Measurements from ENCODE around the gene OR52A1.
"Not testable (repeated sequence)": the region's sequence is repeated elsewhere in the genome, so short reads cannot be mapped to it uniquely, and the experiment has no call there.

OR52A1 gene

DNA sequence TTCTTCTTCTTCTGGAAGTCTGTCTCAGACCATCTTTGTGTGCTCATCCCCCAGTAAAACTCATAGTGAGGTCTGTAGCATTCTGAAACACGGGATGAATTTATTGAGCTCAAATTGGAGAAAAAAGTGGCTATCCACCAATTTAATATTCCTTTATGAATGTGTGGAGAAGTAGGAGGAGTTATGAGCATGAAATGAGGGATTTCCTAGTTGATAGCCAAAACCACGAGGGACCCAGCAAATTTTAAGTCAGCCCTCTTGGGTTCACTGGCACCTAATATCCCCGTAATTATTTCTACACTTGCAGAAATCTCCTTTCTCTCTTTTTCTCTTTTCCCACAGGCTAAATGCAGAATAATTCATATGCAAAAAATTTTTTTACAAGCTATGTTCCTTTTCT is at the start of gene OR52A1:
OR52A1 (minus strand) TSS at position 101 of the 400 bp plus-strand sequence. CDS start 2,388 bp downstream, outside the sequence.
- DNase-seq = no peak

DNA sequence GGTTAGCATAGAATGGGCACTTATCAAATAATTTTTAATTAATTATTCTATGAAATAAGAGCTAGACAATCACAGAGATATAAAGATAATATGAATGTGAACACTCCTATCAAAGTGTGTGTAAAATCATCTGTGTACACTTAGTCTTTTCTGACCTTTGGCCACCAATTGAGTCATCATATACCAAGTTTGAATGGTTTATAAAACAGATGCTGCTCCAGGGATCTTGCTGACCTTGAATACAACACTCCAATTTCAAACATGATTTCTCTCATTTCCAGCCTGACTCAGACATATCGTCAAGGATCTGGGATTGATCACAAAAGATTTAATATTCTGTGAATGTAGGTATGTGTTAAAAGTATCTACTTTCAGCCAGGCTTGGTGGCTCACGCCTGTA is 48.8 kb upstream of the OR52A1 start:
- no peak for DNase-seq

DNA sequence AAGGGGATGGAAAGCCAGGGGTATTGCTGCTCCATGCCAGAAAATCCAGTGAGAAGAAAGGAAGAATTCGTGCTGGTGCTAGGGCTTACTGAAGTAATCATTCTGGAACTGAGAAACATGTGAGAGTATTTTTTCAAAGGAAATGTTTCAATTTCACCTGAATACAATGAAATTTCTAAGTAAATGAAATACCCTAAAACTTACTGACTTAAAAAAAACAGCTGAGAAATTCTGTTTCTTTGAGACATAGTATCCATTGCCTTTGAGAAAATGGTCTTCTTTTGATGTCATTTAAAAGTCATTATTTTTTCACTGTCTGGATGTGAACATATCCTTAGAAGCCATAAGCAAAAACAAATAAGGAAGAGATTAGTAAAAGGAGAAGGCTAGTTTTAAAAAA is 46.0 kb upstream of the OR52A1 start, which contains the start of gene OR51V1:
OR51V1 (minus strand) TSS at position 101 of the 400 bp plus-strand sequence; CDS start at position 101, 0 bp downstream.
- no peak for DNase-seq

DNA sequence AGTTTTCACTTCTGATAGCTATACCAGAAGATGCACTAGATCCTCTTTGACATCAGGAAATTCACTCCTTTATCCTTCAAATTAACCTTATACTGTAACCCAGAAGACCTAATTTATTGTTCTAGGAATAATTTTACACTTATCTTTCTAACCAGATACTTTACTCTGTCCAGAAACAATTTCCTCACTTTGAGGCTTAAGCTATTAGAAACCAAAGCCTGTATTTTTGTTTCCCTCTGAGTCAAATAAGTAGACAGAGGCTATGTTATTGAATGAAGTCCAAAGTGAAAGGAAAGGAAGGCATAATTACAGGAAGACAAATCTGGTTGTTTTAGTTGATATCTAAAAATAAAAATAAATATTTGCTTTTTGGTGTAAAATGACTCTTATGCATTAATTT is 43.7 kb upstream of the OR52A1 start:
- no peak for DNase-seq

DNA sequence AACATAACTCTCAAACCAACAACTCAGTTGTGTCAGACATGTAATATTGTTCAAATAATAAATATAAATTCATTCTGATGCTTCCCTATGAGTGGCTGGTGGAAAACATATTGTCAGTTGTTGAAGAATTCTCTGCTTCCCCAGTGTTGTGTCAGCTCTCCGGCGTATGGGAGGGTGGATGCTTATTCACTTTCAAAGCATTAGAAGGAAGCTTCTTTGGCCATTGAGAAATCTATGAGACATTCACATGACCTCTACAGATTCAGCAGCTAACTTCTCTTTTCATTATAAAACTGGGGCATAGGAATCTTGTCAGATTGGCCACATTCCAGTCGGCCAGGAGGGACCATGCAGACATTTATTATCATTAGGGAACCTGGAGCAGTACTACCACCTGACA is 43.0 kb upstream of the OR52A1 start:
- DNase-seq = no peak

DNA sequence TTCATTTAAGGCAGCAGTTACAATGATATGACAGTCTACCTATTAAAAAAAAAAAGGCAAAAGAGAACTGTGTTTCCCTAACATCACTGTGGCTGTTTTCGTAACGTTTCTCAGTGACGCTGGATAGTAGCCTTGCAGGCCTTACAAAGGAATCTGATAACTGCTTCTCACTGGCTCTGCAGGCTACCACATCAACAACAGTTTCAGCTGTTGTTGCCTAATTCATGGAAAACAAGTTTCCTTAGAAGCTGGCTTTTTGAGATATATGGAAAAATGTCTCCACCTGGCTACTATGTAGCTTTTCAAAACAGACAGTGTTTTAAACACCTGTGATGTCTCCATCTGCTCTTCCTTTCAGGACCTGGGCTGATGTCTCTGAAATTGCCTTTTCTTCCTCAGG is 42.2 kb upstream of the OR52A1 start:
- no peak for DNase-seq

DNA sequence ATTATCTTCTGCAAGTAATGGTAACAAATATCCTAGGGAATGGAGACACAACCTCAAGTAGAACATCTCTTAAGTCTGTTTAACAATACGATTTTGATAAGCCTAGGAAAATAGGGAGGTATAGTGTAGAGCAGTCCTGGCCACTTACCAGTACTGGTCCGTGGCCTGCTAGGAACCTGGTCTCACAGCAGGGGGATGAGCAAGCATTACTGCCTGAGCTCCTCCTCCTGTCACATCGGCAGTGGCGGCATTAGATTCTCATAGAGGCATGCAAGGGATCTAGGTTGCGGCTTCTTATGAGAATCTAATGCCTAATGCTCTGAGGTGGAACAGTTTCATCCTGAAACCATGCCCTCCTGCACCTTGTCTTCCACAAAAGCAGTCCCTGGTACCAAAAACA is 41.5 kb upstream of the OR52A1 start:
- DNase-seq = no peak

DNA sequence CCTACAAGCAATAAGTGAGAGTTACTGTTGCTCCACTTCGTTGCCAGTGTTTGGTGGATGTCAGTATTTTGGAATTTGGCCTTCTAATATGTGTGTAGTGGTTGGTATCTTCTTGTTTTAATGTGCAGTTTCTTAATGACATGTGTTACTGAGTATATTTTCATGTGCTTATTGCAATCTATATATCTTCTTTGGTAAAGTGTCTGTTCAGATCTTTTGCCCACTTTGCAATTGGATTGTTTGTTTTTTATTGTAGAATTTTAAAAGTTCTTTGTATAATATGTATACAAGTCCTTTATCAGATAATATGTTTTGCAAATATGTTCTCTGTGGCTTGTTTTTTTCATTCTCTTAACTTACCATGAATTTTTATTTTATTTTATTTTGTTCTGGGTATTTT is 38.2 kb upstream of the OR52A1 start:
- no peak for DNase-seq

DNA sequence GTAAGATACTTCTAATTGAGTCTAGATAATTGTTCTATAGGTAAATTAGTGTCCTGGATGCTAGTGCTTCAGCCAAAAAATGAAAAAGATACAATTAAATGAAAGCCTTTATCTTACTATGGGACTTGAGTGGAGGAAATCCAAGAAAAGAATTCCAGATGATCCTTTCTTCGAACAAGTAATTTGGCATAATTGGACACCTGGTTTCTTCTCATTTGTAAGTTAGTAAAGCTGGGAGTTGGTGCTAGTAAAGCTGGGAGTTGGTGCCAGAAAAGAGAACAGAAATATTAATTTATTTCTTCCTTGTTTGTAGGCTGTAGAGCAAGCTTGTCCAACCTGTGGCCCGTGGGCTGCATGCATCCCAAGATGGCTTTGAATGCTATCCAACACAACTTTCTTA is 33.6 kb upstream of the OR52A1 start:
- no peak for DNase-seq

DNA sequence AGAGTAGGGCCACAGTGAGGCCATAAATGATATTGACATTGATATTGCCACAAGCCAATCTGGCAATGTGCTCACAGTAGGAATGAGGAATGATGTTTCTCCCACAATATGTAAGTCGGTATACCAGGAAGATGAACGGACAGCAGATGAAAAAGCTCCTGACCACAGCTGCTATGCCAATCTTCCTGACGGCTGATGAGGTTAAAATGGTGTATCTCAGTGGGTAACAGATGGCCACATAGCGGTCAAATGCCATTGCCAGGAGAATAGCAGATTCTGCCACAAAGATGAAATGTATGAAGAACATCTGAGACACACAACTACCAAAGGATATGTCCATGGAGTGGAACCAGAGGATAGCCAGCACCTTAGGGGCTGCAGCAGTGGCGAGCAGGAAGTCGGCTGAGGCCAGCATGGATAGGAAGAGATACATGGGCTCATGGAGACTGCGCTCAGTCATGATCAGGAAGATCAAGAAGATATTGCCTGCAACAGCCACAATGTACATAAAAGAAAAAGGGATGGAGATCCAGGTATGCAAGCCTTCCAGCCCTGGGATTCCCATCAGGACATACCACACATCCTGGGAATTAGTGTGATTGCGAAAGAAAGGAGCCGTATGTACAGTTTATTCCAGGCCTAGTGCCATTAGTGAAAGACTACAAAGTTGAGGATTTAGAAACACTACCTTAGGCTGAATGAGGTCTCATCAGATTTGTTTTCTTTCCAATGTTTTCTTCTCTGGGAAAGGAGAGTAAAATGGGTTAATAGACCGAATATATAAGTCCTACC is 23.7 kb upstream of the OR52A1 start:
- DNase-seq = no peak

DNA sequence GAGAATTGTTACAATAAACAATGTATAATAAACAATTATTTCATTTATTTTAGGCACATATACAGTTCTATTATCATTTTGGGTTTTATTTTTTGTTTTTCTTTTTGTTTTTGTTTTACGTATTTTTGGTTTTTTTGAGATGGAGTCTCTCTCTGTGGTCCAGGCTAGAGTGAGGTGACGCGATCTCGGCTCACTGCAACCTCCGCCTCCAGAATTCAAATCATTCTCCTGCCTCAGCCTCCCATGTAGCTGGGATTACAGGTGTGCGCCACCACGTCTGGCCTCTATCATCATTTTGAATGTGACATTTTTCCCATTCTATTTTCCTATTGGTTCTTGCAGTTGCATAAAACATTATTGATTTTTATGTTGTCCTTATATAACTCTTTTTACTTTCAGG is 20.4 kb upstream of the OR52A1 start:
- DNase-seq = no peak

DNA sequence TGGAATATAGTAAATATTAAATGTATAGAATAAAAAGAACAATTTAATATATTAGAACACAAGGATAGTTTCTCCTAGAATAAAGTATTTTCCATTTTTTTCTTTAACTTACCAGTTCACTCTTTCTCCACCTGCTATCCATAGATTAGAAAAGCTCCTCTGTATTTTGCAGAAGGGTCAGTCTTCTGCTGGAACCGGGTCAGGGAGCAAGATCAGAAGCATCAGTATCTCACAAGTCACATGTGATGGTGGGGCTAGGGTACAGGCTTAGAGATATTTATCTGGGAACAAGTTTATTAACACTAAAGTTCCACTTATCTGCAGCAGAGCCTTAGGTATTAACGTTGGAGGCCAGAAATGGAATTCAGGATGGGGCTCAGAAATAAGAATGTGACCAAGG is 17.3 kb upstream of the OR52A1 start:
- no peak for DNase-seq

DNA sequence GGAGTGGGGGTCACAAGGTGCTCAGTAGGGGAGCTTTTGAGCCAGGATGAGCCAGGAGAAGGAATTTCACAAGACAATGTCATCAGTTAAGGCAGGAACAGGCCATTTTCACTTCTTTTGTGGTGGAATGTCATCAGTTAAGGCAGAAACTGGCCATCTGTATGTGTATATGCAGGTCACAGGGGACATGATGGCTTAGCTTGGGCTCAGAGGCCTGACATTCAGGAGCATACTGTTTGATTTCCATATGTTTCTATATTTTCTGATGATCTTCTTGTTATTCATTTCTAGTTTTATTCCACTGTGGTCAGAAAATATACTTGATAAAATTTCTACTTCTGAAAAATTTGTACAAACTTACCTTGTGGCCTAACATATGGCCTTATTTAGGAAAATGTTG is 11.3 kb upstream of the OR52A1 start:
- DNase-seq = not testable (repeated sequence)

DNA sequence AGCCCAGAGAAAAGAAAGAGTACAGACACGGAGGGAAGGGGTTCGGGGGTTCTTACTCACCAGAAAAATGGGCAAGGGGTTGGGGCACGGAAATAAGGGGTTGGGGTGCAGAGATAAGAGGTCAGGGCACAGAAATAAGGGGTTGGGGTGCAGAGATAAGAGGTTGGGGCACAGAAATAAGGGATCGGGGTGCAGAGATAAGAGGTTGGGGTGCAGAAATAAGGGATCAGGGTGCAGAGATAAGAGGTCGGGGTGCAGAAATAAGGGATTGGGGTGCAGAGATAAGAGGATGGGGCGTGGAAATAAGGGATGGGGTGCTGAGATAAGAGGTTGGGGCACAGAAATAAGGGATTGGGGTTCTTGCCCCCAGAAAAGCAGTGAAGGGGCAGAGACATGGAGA is 10.2 kb upstream of the OR52A1 start:
- not testable (repeated sequence) for DNase-seq

DNA sequence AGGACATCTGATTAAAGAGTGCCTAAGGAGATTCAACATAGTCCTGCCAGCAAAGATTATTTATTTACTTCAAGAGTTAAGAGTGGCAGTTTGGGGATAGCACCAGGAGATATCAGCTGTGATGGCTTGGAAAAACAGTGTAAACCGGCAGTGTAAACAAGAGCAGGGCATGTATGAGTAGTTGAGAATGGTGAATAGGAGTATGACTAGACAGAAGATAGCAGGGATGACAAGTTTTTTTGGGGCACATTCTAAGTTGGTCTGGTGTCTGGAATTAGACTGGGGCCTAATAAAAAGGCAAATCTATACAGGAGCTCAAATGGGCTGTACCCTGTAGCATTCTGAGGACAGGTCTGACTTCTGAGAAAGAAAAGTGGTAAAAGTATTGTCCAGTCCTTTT is 6.5 kb upstream of the OR52A1 start:
- DNase-seq = not testable (repeated sequence)

DNA sequence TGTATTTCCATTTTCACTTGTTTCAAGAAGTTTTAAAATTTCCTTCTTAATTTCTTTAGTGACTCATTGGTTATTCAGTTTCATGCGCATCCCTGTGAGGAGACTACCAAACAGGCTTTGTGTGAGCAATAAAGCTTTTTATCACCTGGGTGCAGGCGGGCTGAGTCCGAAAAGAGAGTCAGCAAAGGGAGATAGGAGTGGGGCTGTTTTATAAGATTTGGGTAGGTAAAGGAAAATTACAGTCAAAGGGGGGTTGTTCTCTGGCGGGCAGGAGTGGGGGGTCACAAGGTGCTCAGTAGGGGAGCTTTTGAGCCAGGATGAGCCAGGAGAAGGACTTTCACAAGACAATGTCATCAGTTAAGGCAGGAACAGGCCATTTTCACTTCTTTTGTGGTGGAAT is 5.7 kb upstream of the OR52A1 start:
- DNase-seq = not testable (repeated sequence)

DNA sequence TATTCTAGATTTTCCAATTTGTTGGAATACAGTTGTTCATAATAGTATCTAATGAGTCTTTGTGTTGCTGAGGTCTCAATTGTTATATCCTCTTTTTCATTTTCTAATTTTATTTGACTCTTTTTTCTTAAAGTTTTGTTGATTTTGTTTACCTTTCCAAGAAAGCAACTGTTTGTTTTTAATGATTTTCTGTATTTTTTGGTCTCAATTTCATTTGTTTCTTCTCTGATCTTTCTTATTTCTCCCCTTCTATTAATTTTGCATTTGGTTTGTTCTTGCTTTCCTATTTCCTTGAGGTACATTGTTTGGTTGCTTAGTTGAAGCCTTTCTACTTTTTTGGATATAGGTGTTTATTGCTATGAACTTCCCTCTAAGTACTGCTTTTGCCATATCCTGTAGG is 5.2 kb upstream of the OR52A1 start:
- no peak for DNase-seq

DNA sequence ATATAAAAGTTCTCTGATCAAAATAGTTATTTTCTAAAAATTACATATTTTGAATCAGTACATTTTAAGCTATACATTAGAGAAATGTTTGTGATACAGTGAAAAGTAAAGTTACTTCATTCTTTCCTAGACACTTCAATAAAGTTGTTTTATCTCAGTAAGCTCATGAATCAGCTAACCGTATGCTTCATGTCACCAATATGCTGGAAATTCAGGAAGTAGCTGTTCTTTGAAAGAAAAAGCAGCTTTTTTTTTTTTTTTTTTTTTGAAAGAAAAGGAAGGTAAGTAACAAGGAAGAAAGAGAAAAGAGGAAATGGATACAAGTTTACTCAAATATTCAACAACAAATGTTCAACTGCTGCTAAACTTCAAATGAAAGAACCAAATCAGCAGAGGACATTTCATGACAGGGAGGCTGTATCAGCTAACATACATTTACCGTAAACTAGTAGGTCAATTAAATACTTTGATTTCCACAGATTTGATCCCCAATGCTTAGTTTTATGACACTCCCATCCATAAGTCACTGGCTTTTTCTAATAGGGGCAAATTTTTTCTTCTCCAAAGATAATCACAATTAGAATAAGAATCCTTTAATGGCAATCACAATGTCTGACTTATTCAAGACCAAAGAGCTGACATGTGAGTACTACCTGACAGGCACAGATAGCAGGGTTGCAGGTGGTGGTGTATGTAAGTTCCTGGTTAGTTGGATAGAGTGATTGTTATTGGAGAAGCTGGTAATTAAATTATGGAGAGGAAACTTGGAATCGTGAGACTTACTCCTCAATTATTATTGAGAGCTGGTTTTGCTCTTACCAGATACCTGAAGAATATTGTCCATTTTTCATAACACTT is 754 bp downstream of the OR52A1 start:
- DNase-seq = no peak

DNA sequence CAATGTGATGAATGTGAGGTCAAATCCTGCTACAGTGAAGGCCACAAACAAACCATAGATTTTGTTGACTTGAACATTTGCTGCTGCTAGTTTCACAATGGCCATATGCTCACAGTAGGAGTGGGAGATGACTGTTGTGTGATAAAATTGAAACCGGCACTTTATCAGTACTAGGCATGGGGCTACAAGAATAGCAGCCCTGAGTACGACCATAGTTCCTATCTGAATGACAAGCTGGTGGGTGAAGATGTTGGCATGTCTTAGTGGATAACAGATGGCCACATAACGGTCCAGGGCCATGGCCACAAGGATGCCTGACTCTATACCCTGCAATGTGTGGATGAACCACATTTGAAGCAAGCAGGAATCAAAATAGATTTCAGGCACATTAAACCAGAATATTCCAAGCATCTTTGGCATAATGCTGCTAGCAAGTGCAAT is 2.8 kb downstream of the OR52A1 start:
- DNase-seq = no peak

DNA sequence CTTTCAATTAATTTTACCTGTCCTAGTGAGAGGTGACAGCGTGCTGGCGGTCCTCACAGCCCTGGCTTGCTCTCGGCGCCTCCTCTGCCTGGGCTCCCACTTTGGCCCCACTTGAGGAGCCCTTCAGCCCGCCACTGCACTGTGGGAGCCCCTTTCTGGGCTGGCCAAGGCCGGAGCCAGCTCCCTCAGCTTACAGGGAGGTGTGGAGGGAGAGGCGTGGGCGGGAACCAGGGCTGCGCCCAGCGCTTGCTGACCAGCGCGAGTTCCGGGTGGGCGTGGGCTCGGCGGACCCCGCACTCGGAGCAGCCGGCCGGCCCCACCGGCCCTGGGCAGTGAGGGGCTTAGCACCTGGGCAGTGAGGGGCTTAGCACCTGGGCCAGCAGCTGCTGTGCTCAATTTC is 10.4 kb downstream of the OR52A1 start:
- not testable (repeated sequence) for DNase-seq

DNA sequence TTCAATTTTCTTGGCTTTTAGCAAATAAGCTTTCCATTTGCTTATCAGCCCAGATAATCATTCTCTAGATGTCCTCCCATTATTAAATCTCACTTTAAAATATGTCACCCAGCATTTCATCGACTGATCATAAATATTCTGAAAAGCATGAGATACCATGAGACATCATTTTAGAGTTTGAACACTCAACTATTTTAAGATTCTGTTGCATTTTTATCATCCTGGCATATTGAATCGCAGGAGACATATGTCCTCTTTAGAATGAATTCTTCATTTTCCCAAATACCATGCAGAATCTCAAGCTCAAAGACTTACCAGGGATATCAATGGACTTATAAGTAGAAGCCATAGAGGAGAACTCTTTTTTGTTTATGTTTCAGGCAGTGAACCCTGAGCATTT is 16.6 kb downstream of the OR52A1 start, which contains the start of gene OR52A5:
OR52A5 (minus strand) TSS at position 361 of the 400 bp plus-strand sequence. CDS start 5,714 bp downstream, outside the sequence.
- DNase-seq = no peak

DNA sequence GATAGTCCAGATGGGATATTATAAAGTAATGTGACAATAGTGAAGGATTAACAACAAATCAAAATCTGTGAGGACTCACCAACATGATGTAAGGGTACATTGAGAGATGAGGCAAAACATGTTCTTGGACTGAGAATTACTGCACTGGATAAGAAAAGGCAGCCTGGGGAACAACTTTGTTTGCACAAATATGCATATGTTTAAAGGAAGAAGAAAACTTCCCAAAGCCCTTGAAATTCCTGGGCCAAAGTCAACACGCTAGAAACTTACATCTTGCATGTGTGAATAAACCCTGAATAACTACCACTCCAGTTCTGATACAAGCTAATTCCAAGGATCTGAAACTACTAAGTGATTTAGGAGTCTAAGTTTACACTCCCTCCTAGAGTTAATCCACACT is 17.5 kb downstream of the OR52A1 start:
- DNase-seq = no peak

DNA sequence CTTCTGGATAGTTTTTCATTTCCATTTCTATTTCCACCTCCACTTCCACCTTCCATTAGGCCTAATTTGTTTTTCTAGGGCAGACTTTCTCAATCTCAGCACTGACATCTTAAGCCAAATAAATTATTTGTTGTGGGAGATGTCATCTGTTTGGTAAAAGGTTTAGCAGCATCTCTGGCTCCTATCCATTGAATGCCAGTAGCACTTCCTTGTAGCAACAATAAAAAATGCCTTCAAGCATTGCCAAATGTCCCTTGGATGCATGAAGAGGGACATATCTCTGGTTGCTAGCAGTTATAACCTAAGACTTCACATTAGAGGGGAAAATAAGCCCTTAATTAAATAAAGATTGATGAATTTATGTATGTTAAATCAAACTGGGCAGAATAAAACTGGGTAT is 18.3 kb downstream of the OR52A1 start:
- DNase-seq = no peak
